SHP77 (cell line): ENCODE measurements around the gene MUC5AC.
"Not testable (repeated sequence)": the region's sequence is repeated elsewhere in the genome, so short reads cannot be mapped to it uniquely, and the experiment has no call there.

Experiments
- DNase-seq, 2 experiments: peaks; one replicate each; lab custom pipeline; 2025; lab: John Stamatoyannopoulos, UW

Gene MUC5AC

GRCh38 chr11:1177771-1178090, 20.0 kb downstream of the MUC5AC start:
- no peak for DNase-seq

GRCh38 chr11:1178201-1178885, 20.6 kb downstream of the MUC5AC start:
- DNase-seq: no peak

- DNase-seq: no peak
Measured at GRCh38 chr11:1178906-1179305, 21.2 kb downstream of the MUC5AC start.

- no peak for DNase-seq
Measured at GRCh38 chr11:1179641-1180040, 21.9 kb downstream of the MUC5AC start.

- no peak for DNase-seq
Measured at GRCh38 chr11:1180171-1180570, 22.4 kb downstream of the MUC5AC start.

GRCh38 chr11:1180947-1181391, 23.2 kb downstream of the MUC5AC start:
- DNase-seq: no peak

- DNase-seq: no peak
Measured at GRCh38 chr11:1181420-1181819, 23.7 kb downstream of the MUC5AC start.

GRCh38 chr11:1181853-1182535, 24.2 kb downstream of the MUC5AC start:
- no peak for DNase-seq

GRCh38 chr11:1184139-1184538, 26.4 kb downstream of the MUC5AC start:
- not testable (repeated sequence) for DNase-seq

- not testable (repeated sequence) for DNase-seq
Measured at GRCh38 chr11:1188451-1189130, 30.8 kb downstream of the MUC5AC start.

GRCh38 chr11:1189816-1190215, 32.1 kb downstream of the MUC5AC start:
- DNase-seq: not testable (repeated sequence)

GRCh38 chr11:1191786-1192470, 34.2 kb downstream of the MUC5AC start:
- DNase-seq: not testable (repeated sequence)

- DNase-seq: no peak
Measured at GRCh38 chr11:1192741-1193325, 35.1 kb downstream of the MUC5AC start.

- DNase-seq: no peak
Measured at GRCh38 chr11:1193326-1194230, 35.8 kb downstream of the MUC5AC start.

GRCh38 chr11:1194231-1194976, 36.7 kb downstream of the MUC5AC start:
- no peak for DNase-seq

GRCh38 chr11:1194977-1195681, 37.4 kb downstream of the MUC5AC start:
- no peak for DNase-seq

- DNase-seq: no peak
Measured at GRCh38 chr11:1195682-1196515, 38.1 kb downstream of the MUC5AC start.

- DNase-seq: no peak
Measured at GRCh38 chr11:1196516-1197391, 39.0 kb downstream of the MUC5AC start.
